ENCODE results near the gene TMEM126A. TPM values are rescaled to one million over a fixed set of nuclear protein-coding genes. Genes with fewer than 3 reads are reported as not detected.

The TMEM126A gene
- polyA plus RNA-seq, 6 donors from 2014 or later = 35.8 to 74.6 (median 68.9) TPM

- ATAC-seq (ENCODE audit: low read depth in 2 of 2) (no peak), DNase-seq (no peak)
- peaks cover 11 to 16% (median 16%) of the 10 kb centered on the region in 3 donors for H3K4me1 Mint-ChIP-seq
- no peak overlapping the region for H3K27ac Mint-ChIP-seq
- H3K27me3 Mint-ChIP-seq = peaks cover 6 to 11% (median 9%) of the 10 kb centered on the region in 3 donors
- no peaks in the 10 kb centered on the region for H3K36me3 Mint-ChIP-seq
- H3K4me3 Mint-ChIP-seq = peak overlapping the region in 2 of 8 donors; percentile 2 to 56
- no peaks in the 10 kb centered on the region for H3K9me3 Mint-ChIP-seq
These were observed 37.5 kb downstream of the TMEM126A start for GRCh38 chr11:85685125-85685819.

- ATAC-seq (ENCODE audit: low read depth in 2 of 2) = no peak
- H3K27ac Mint-ChIP-seq = no peak within 1 kb of the TSS
These were observed 38.2 kb downstream of the TMEM126A start, which contains the start of gene CCDC89 for GRCh38 chr11:85685820-85686459. CCDC89 (minus strand) TSS chr11:85686195; CDS start chr11:85686130, 65 bp downstream.

GRCh38 chr11:85694385-85694980 lies 46.7 kb downstream of the TMEM126A start:
- Mint-ChIP-seq H3K36me3 (no peaks in the 10 kb centered on the region), H3K4me1 (peaks cover 2 to 7% (median 4%) of the 10 kb centered on the region in 3 donors), H3K27ac (no peak overlapping the region), H3K27me3 (peaks cover 4 to 12% (median 10%) of the 10 kb centered on the region in 3 donors), H3K4me3 (no peak overlapping the region), H3K9me3 (no peaks in the 10 kb centered on the region)
- DNase-seq (no peak), ATAC-seq (ENCODE audit: low read depth in 2 of 2) (no peak)

More at GRCh38 chr11:85685820-85686459, 38.2 kb downstream of the TMEM126A start, which contains the start of gene CCDC89:
- Mint-ChIP-seq H3K4me1 (peaks cover 11 to 16% (median 16%) of the 10 kb centered on the region in 3 donors), H3K27me3 (peaks cover 10 to 13% (median 11%) of the 10 kb centered on the region in 3 donors), H3K4me3 (peak within 1 kb of the TSS in 2 of 8 donors; percentile 2 to 56), H3K9me3 (no peaks in the 10 kb centered on the region), H3K36me3 (no peaks in the 10 kb centered on the region)
- no peak for DNase-seq

- peaks cover 0 to 1% (median 1%) of the 10 kb centered on the region in 3 donors for H3K27me3 Mint-ChIP-seq
- ATAC-seq (ENCODE audit: low read depth in 2 of 2) (no peak), DNase-seq (no peak)
- H3K27ac Mint-ChIP-seq = no peak overlapping the region
- H3K9me3 Mint-ChIP-seq = no peaks in the 10 kb centered on the region
- H3K4me3 Mint-ChIP-seq = no peak overlapping the region
- H3K4me1 Mint-ChIP-seq = peaks cover 10 to 15% (median 13%) of the 10 kb centered on the region in 3 donors
- H3K36me3 Mint-ChIP-seq = no peaks in the 10 kb centered on the region
These were observed 47.8 kb downstream of the TMEM126A start for GRCh38 chr11:85695546-85695945.

- ATAC-seq (ENCODE audit: low read depth in 2 of 2) (no peak), DNase-seq (no peak)
- H3K27me3 Mint-ChIP-seq = peaks cover 0 to 2% (median 0%) of the 10 kb centered on the region in 3 donors
- no peak overlapping the region for H3K27ac Mint-ChIP-seq
- H3K4me3 Mint-ChIP-seq = no peak overlapping the region
- peaks cover 0 to 4% of the 10 kb centered on the region in 2 donors for H3K36me3 Mint-ChIP-seq
- H3K9me3 Mint-ChIP-seq = no peaks in the 10 kb centered on the region
- H3K4me1 Mint-ChIP-seq = peaks cover 10 to 16% (median 15%) of the 10 kb centered on the region in 3 donors
These were observed 50.0 kb downstream of the TMEM126A start for GRCh38 chr11:85697747-85698146.

GRCh38 chr11:85698195-85698594 lies 50.4 kb downstream of the TMEM126A start:
- peaks cover 0 to 5% of the 10 kb centered on the region in 2 donors for H3K36me3 Mint-ChIP-seq
- peaks cover 0 to 4% (median 0%) of the 10 kb centered on the region in 3 donors for H3K27me3 Mint-ChIP-seq
- H3K27ac Mint-ChIP-seq = no peak overlapping the region
- H3K4me3 Mint-ChIP-seq = no peak overlapping the region
- DNase-seq (no peak), ATAC-seq (ENCODE audit: low read depth in 2 of 2) (no peak)
- no peaks in the 10 kb centered on the region for H3K9me3 Mint-ChIP-seq
- H3K4me1 Mint-ChIP-seq = peaks cover 10 to 16% (median 15%) of the 10 kb centered on the region in 3 donors

GRCh38 chr11:85699957-85700741 lies 52.4 kb downstream of the TMEM126A start:
- Mint-ChIP-seq H3K27ac (peak overlapping the region in 5 of 6 donors; percentile 5 to 74 (median 29)), H3K4me1 (peaks cover 10 to 16% (median 15%) of the 10 kb centered on the region in 3 donors), H3K4me3 (peak overlapping the region in 7 of 8 donors; percentile 1 to 82 (median 56)), H3K27me3 (peaks cover 0 to 4% (median 0%) of the 10 kb centered on the region in 3 donors), H3K36me3 (peaks cover 0 to 5% of the 10 kb centered on the region in 2 donors), H3K9me3 (no peaks in the 10 kb centered on the region)
- ATAC-seq (ENCODE audit: low read depth in 2 of 2) (peak in 1 of 2 donors; percentile 53), DNase-seq (no peak)

- Mint-ChIP-seq H3K4me1 (peaks cover 3 to 6% (median 4%) of the 10 kb centered on the region in 3 donors), H3K27ac (peak overlapping the region in 2 of 6 donors; percentile 43), H3K27me3 (peaks cover 0 to 4% (median 0%) of the 10 kb centered on the region in 3 donors), H3K9me3 (no peaks in the 10 kb centered on the region), H3K36me3 (peaks cover 0 to 5% of the 10 kb centered on the region in 2 donors), H3K4me3 (no peak overlapping the region)
- no peak for ATAC-seq (ENCODE audit: low read depth in 2 of 2)
- DNase-seq = no peak
These were observed 57.2 kb downstream of the TMEM126A start for GRCh38 chr11:85704967-85705366.

- Mint-ChIP-seq H3K4me3 (no peak overlapping the region), H3K9me3 (no peaks in the 10 kb centered on the region), H3K4me1 (peaks cover 0 to under 1% (median 0%) of the 10 kb centered on the region in 3 donors), H3K27me3 (peaks cover 0 to 4% (median 0%) of the 10 kb centered on the region in 3 donors), H3K27ac (peak overlapping the region in 1 of 6 donors; percentile 32), H3K36me3 (peaks cover 0 to 5% of the 10 kb centered on the region in 2 donors)
- no peak for DNase-seq
- ATAC-seq (ENCODE audit: low read depth in 2 of 2) = no peak
These were observed 58.0 kb downstream of the TMEM126A start for GRCh38 chr11:85705800-85706199.

Other genes with a start within 250 kb of the TMEM126A start
- gene DLG2, start 20.6 kb upstream of the TMEM126A start, polyA plus RNA-seq (ENCODE audit: low read depth in 6 of 6) = 1 to 10 TPM in 5 of 6 donors, under 1 TPM in 1; 0.93 to 2.4 (median 1.3) TPM
- 10 to 100 TPM; 31.1 to 56.5 (median 45.0) TPM for gene TMEM126B, start 19.4 kb upstream of the TMEM126A start, polyA plus RNA-seq (ENCODE audit: low read depth in 6 of 6)
- 10 to 100 TPM in 5 of 6 donors, 1 to 10 TPM in 1; 4.8 to 19.8 (median 13.9) TPM for gene CREBZF, start 17.2 kb downstream of the TMEM126A start, polyA plus RNA-seq (ENCODE audit: low read depth in 6 of 6)
- not detected for gene CCDC89, start 38.2 kb downstream of the TMEM126A start, polyA plus RNA-seq (ENCODE audit: low read depth in 6 of 6)
- under 1 TPM in 4 of 6 donors, not detected in 2; 0.32 to 1.00 (median 0.55) TPM for gene SYTL2, start 163.2 kb downstream of the TMEM126A start, polyA plus RNA-seq (ENCODE audit: low read depth in 6 of 6)
- gene CCDC83, start 207.4 kb downstream of the TMEM126A start, polyA plus RNA-seq (ENCODE audit: low read depth in 6 of 6) = not detected

Measured in naive B cell (primary cell).